Progenitor cell of endocrine pancreas (in vitro differentiated cells): ENCODE results near the gene OR10H4. TPM values are rescaled to one million over a fixed set of nuclear protein-coding genes. Genes with fewer than 3 reads are reported as not detected.

Experiments used
- DNase-seq: peaks from one replicate; pipeline ENCODE4 v3.0.0; 2021; ENCODE audit warnings: low spot score; ENCODE audit not compliant: unreplicated experiment
- H3K27ac Mint-ChIP-seq: 2 replicates; pipeline ENCODE4 v1.8.0; 2021; ENCODE audit warnings: mild to moderate bottlenecking, moderate library complexity, mixed read lengths
- H3K27me3 Mint-ChIP-seq: 2 replicates; pipeline ENCODE4 v1.8.0; 2021; ENCODE audit warnings: mixed read lengths
- H3K36me3 Mint-ChIP-seq: 2 replicates; pipeline ENCODE4 v1.8.0; 2022; ENCODE audit warnings: mixed read lengths; ENCODE audit not compliant: insufficient read depth
- H3K4me1 Mint-ChIP-seq: 2 replicates; pipeline ENCODE4 v1.8.0; 2021; ENCODE audit warnings: low read depth, mixed read lengths
- H3K4me3 Mint-ChIP-seq: 2 replicates; pipeline ENCODE4 v1.8.0; 2021; ENCODE audit warnings: low read depth, mild to moderate bottlenecking, moderate library complexity, mixed read lengths
- H3K9me3 Mint-ChIP-seq: 2 replicates; pipeline ENCODE4 v1.8.0; 2021; ENCODE audit warnings: low read depth, mixed read lengths
- CTCF ChIP-seq: fragments of 200-600 bp; sonication (generic); IDR thresholded peaks from one replicate; pipeline ENCODE4 v1.5.0; 2021; ENCODE audit warnings: antibody characterized with exemption, mild to moderate bottlenecking; ENCODE audit not compliant: unreplicated experiment
- total RNA-seq: library from RNA; stranded (reverse); gene quantifications from 2 replicates; pipeline ENCODE4 v1.2.1, GENCODE V29; 2021

Gene OR10H4
- total RNA-seq, 1 donor from 2014 or later, result not detected

DNA sequence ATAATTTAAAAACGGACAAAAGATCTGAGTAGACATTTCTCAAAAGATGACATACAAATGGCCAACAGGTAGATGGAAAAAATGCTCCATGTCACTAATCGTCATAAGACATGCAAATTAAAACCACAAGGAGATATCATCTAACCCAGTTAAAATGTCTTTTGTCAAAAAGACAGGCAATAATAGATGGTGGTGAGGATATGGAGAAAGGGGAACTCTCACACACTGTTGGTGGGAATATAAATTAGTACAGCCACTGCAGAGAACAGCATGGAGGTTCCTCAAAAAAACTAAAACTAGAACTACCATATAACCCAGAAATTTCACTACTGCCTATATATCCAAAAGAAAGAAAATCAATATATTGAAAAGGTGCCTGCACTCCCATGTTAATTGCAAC is 37.9 kb downstream of the OR10H4 start:
- Mint-ChIP-seq H3K36me3 (peaks cover 3% of the 10 kb centered on the region), H3K4me3 (no peak overlapping the region), H3K9me3 (peaks cover 59% of the 10 kb centered on the region), H3K4me1 (no peaks in the 10 kb centered on the region), H3K27ac (no peak overlapping the region), H3K27me3 (no peaks in the 10 kb centered on the region)
- no peak for TF ChIP-seq CTCF
- no peak for DNase-seq

DNA sequence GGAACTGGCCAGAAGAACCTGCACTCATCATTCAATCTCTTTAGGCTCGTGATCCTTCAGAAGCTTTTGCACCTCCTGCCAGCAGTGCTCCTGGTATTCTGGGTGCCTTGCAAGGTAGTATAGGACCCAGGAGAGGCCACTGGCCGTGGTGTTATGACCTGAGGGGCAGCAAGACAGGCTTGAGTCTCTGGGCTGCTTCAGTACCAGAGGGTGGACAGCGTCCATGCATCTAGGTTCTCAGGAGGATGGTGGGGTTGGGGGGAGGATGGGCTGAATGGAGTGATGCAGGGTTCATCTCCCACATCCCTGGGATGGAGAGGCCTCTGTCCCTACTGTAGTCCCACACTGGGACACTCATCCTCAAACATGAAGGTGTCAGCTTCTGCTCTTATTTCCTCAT is 41.1 kb downstream of the OR10H4 start:
- Mint-ChIP-seq H3K4me1 (no peaks in the 10 kb centered on the region), H3K36me3 (peaks cover 5% of the 10 kb centered on the region), H3K4me3 (no peak overlapping the region), H3K27ac (no peak overlapping the region), H3K27me3 (no peaks in the 10 kb centered on the region), H3K9me3 (peaks cover 59% of the 10 kb centered on the region)
- no peak for TF ChIP-seq CTCF
- no peak for DNase-seq

DNA sequence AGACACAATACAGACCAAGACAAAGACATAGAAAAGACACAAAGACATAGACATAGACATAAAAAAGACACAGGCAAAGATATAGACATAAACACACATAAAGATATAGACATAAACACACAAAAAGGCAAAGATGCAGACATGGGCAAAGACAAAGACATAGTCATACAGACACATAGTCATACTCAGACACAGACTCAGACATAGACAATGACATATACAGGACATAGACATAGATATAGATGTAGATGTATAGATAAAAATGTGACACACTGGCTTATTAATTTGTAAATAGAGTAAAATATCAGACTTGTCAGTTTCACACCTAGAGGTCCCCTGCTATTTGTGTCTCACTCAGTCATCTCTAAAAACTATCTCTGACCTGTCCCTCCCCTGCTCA is 42.8 kb downstream of the OR10H4 start:
- no peak for TF ChIP-seq CTCF
- no peak overlapping the region for H3K4me3 Mint-ChIP-seq
- H3K36me3 Mint-ChIP-seq, result peaks cover 5% of the 10 kb centered on the region
- DNase-seq, result no peak
- no peaks in the 10 kb centered on the region for H3K27me3 Mint-ChIP-seq
- peaks cover 58% of the 10 kb centered on the region for H3K9me3 Mint-ChIP-seq
- H3K27ac Mint-ChIP-seq, result no peak overlapping the region
- no peaks in the 10 kb centered on the region for H3K4me1 Mint-ChIP-seq

GRCh38 chr19:15992014-15992413 is 43.2 kb downstream of the OR10H4 start:
- Mint-ChIP-seq H3K27ac (no peak overlapping the region), H3K27me3 (no peaks in the 10 kb centered on the region), H3K36me3 (peaks cover 5% of the 10 kb centered on the region), H3K4me1 (no peaks in the 10 kb centered on the region), H3K4me3 (no peak overlapping the region), H3K9me3 (peaks cover 58% of the 10 kb centered on the region)
- DNase-seq, result no peak
- TF ChIP-seq CTCF, result no peak

GRCh38 chr19:15995536-15995935 is 46.7 kb downstream of the OR10H4 start:
- Mint-ChIP-seq H3K4me3 (no peak overlapping the region), H3K27ac (no peak overlapping the region), H3K36me3 (peaks cover 2% of the 10 kb centered on the region), H3K4me1 (no peaks in the 10 kb centered on the region), H3K27me3 (no peaks in the 10 kb centered on the region), H3K9me3 (peaks cover 54% of the 10 kb centered on the region)
- no peak for DNase-seq
- no peak for TF ChIP-seq CTCF
